Suppressor macrophage treated with lipopolysaccharide for 1 hour (primary cell): ENCODE data around the gene CAMKMT.

Experiments
- DNase-seq, 3 donors: peaks; one replicate each; pipeline ENCODE4 v3.0.0-alpha.2; 2020 to 2022

CAMKMT gene

GRCh38 chr2:44361330-44362206 lies at the start of gene CAMKMT, which contains the start of gene PREPL:
CAMKMT (plus strand) TSS chr2:44361947.
PREPL (minus strand) TSS chr2:44361494; CDS start chr2:44346342, 15,152 bp downstream.
- peak; percentile 97 to 99 (median 98) for DNase-seq

- peak; percentile 5 to 75 (median 57) for DNase-seq
Measured at GRCh38 chr2:44314362-44314761, 47.4 kb upstream of the CAMKMT start.

- DNase-seq, result no peak
Measured at GRCh38 chr2:44315945-44316344, 45.8 kb upstream of the CAMKMT start.

- no peak for DNase-seq
Measured at GRCh38 chr2:44320832-44321231, 40.9 kb upstream of the CAMKMT start.

- no peak for DNase-seq
Measured at GRCh38 chr2:44321360-44321759, 40.4 kb upstream of the CAMKMT start.

GRCh38 chr2:44324971-44325426 lies 36.7 kb upstream of the CAMKMT start:
- no peak for DNase-seq

GRCh38 chr2:44325897-44326296 lies 35.9 kb upstream of the CAMKMT start:
- DNase-seq, result no peak

GRCh38 chr2:44326548-44327264 lies 35.0 kb upstream of the CAMKMT start:
- no peak for DNase-seq

- no peak for DNase-seq
Measured at GRCh38 chr2:44328750-44329149, 33.0 kb upstream of the CAMKMT start.

GRCh38 chr2:44329343-44329742 lies 32.4 kb upstream of the CAMKMT start:
- DNase-seq, result no peak

GRCh38 chr2:44330801-44331200 lies 30.9 kb upstream of the CAMKMT start:
- no peak for DNase-seq

- DNase-seq, result no peak
Measured at GRCh38 chr2:44333994-44334393, 27.8 kb upstream of the CAMKMT start.

- DNase-seq, result no peak
Measured at GRCh38 chr2:44335806-44336538, 25.8 kb upstream of the CAMKMT start.

- DNase-seq, result peak; percentile 5 to 30 (median 29)
Measured at GRCh38 chr2:44342854-44343253, 18.9 kb upstream of the CAMKMT start.

- DNase-seq, result no peak
Measured at GRCh38 chr2:44347526-44347925, 14.2 kb upstream of the CAMKMT start.

GRCh38 chr2:44348400-44348799 lies 13.3 kb upstream of the CAMKMT start:
- no peak for DNase-seq

GRCh38 chr2:44349506-44349905 lies 12.2 kb upstream of the CAMKMT start:
- DNase-seq, result no peak

- no peak for DNase-seq
Measured at GRCh38 chr2:44351088-44351487, 10.7 kb upstream of the CAMKMT start.

GRCh38 chr2:44351676-44352075 lies 10.1 kb upstream of the CAMKMT start:
- peak; percentile 13 to 20 (median 14) for DNase-seq

- DNase-seq, result no peak
Measured at GRCh38 chr2:44352510-44352909, 9.2 kb upstream of the CAMKMT start.

GRCh38 chr2:44354761-44355160 lies 7.0 kb upstream of the CAMKMT start:
- DNase-seq, result no peak

- DNase-seq, result peak; percentile 15 to 22 (median 17)
Measured at GRCh38 chr2:44358503-44358902, 3.2 kb upstream of the CAMKMT start.

GRCh38 chr2:44360749-44361329 lies 908 bp upstream of the CAMKMT start:
- DNase-seq, result peak in 2 of 3 donors; percentile 11 to 18
